ENCODE measurements around the gene ILK. TPM values are rescaled to one million over a fixed set of nuclear protein-coding genes. Genes with fewer than 3 reads are reported as not detected.

Gene ILK
- total and polyA plus RNA-seq, 2 donors (not counting 3 experiments of a cell fraction or from before 2014, with no cell fraction given), result 221 to 296 TPM

- Histone ChIP-seq H3K4me1 (ENCODE audit: control insufficient read depth, extremely low read depth, insufficient read depth, low read length) (no peaks in the 10 kb centered on the region), H3K4me2 (ENCODE audit: insufficient read depth, low read length) (no peak overlapping the region), H3K9me3 (replicated peaks; ENCODE audit: control insufficient read depth, insufficient read depth, low read length) (no peaks in the 10 kb centered on the region), H3K36me3 (ENCODE audit: control insufficient read depth in 2 of 2, extremely low read depth in 1 of 2, insufficient read depth in 2 of 2, low read length in 2 of 2) (no peaks in the 10 kb centered on the region), H3K27me3 (ENCODE audit: control insufficient read depth in 2 of 2, insufficient read depth in 2 of 2, low read length in 2 of 2) (no peaks in the 10 kb centered on the region), H3K27ac (ENCODE audit: insufficient read depth, low read depth, low read length) (no peak overlapping the region), H3K4me3 (replicated peaks in 1 of 3; ENCODE audit: insufficient read depth in 1 of 3, low read depth in 1 of 3, low read length in 3 of 3) (no peak overlapping the region), H2AFZ (ENCODE audit: low read depth, low read length) (no peak overlapping the region), H4K20me1 (replicated peaks; ENCODE audit: control insufficient read depth, extremely low read depth, insufficient read depth, low read length) (no peaks in the 10 kb centered on the region), H3K9ac (replicated peaks; ENCODE audit: extremely low read depth, insufficient read depth, low read length) (no peak overlapping the region), H3K79me2 (ENCODE audit: control insufficient read depth, insufficient read depth, low read length) (no peaks in the 10 kb centered on the region), H3K9me1 (replicated peaks; ENCODE audit: control insufficient read depth, extremely low read depth, insufficient read depth, low read length) (no peaks in the 10 kb centered on the region)
- POLR2A ChIA-PET, result no interaction called here
- no TSS peak for BruUV-seq (replicated peaks)
- intact Hi-C loops (cut with micrococcal nuclease) (no loop called here), dilution Hi-C loops (cut with MboI; ENCODE audit: extremely low pct_ligation_motif_present, low sequenced_read_pairs) (no loop called here)
- no peak for DNase-seq (ENCODE audit: low read depth, low spot score)
- FAIRE-seq, result no peak
- CTCF ChIA-PET, result interaction anchor here (1.0 to 2.3 kb wide), 3 partner anchors 12 to 32 kb away, joined by 3 to 9 read pairs (median 6); no protein-coding TSS in a partner anchor
- TF ChIP-seq MYC (IDR thresholded peaks at IDR 0.05; ENCODE audit: low read depth, low read length), result no peak
- no peak for TF ChIP-seq EZH2 (IDR thresholded peaks at IDR 0.05; ENCODE audit: borderline replicate concordance, low read depth, low read length, severe bottlenecking)
- no peak for TF ChIP-seq CTCF (IDR thresholded peaks at IDR 0.05; ENCODE audit: extremely low read depth in 1 of 2, insufficient read depth in 1 of 2, low read depth in 1 of 2, low read length in 2 of 2)
- TF ChIP-seq MAX (IDR thresholded peaks at IDR 0.05; ENCODE audit: insufficient read depth, insufficient read length), result no peak
- TF ChIP-seq JUN (IDR thresholded peaks at IDR 0.05; ENCODE audit: borderline replicate concordance, insufficient read depth, insufficient read length, low read depth), result no peak
- no peak for TF ChIP-seq POLR2AphosphoS5 (IDR thresholded peaks at IDR 0.05; ENCODE audit: insufficient read depth, low read depth, low read length)
- TF ChIP-seq POLR2A (IDR thresholded peaks at IDR 0.05; ENCODE audit: low read depth, low read length), result no peak
- no peak for TF ChIP-seq FOS (IDR thresholded peaks at IDR 0.05; ENCODE audit: borderline replicate concordance, insufficient read depth, low read length)
- TF ChIP-seq GATA2 (IDR thresholded peaks at IDR 0.05; ENCODE audit: insufficient read depth, insufficient read length, low read depth, low read length), result no peak
Observed at GRCh38 chr11:6563121-6563619, 40.4 kb upstream of the ILK start.

Measured in endothelial cell of umbilical vein (primary cell).